Smooth muscle cell (in vitro differentiated cells): Measurements from ENCODE around the gene DGKZ. TPM values are rescaled to one million over a fixed set of nuclear protein-coding genes. Genes with fewer than 3 reads are reported as not detected.
A peak's percentile ranks its signal among the peaks of the same experiment; 100 is the strongest.
"Not testable (repeated sequence)": the region's sequence is repeated elsewhere in the genome, so short reads cannot be mapped to it uniquely, and the experiment has no call there.

Experiments
- DNase-seq: peaks from one replicate; lab custom pipeline; 2025; ENCODE audit not compliant: unreplicated experiment; lab: John Stamatoyannopoulos, UW
- H2AFZ ChIP-seq: fragments of 200-600 bp; sonication (generic); 2 replicates; pipeline ENCODE4 v1.6.0; 2016; ENCODE audit warnings: antibody characterized with exemption, low read depth, mild to moderate bottlenecking
- H3F3A ChIP-seq: fragments of 200-600 bp; sonication (generic); 2 replicates; pipeline ENCODE4 v1.6.0; 2017; ENCODE audit warnings: antibody characterized with exemption, low read depth
- H3K27ac ChIP-seq: fragments of 200-600 bp; sonication (generic); 2 replicates; pipeline ENCODE4 v1.5.1; 2016; ENCODE audit warnings: low read depth, mild to moderate bottlenecking
- H3K27me3 ChIP-seq: fragments of 200-600 bp; sonication (generic); 2 replicates; pipeline ENCODE4 v1.6.1; 2016; ENCODE audit warnings: low read depth, mild to moderate bottlenecking
- H3K36me3 ChIP-seq: fragments of 200-600 bp; sonication (generic); 2 replicates; pipeline ENCODE4 v1.5.1; 2016; ENCODE audit warnings: low read depth
- H3K4me1 ChIP-seq: fragments of 200-600 bp; sonication (generic); 2 replicates; pipeline ENCODE4 v1.5.1; 2016; ENCODE audit warnings: low read depth
- H3K4me2 ChIP-seq: fragments of 200-600 bp; sonication (generic); 2 replicates; pipeline ENCODE4 v1.6.0; 2016; ENCODE audit warnings: mild to moderate bottlenecking
- H3K4me3 ChIP-seq: fragments of 200-600 bp; sonication (generic); 2 replicates; pipeline ENCODE4 v1.5.1; 2016; ENCODE audit warnings: mild to moderate bottlenecking
- H3K79me2 ChIP-seq: fragments of 200-600 bp; sonication (generic); 2 replicates; pipeline ENCODE4 v1.6.0; 2016; ENCODE audit warnings: low read depth, mild to moderate bottlenecking
- H3K9ac ChIP-seq: fragments of 200-600 bp; sonication (generic); 2 replicates; pipeline ENCODE4 v1.6.0; 2016; ENCODE audit warnings: low read depth
- H3K9me3 ChIP-seq: fragments of 200-600 bp; sonication (generic); replicated peaks from 2 replicates; pipeline ENCODE4 v1.5.1; 2016; ENCODE audit warnings: low read depth
- H4K20me1 ChIP-seq: fragments of 200-600 bp; sonication (generic); 2 replicates; pipeline ENCODE4 v1.6.0; 2016; ENCODE audit warnings: low read depth
- WGBS: methylation state at CpG from one replicate; pipeline ENCODE4 v1.1.7; 2016; ENCODE audit warnings: low lambda C conversion rate; 5-methylcytosine and 5-hydroxymethylcytosine counted together
- polyA plus RNA-seq: library from polyadenylated mRNA; unstranded; fragments of >200 nt; fragmentation: Nextera tagmentation; extraction: Ambion mirVana; gene quantifications from 2 replicates; pipeline ENCODE4 v1.2.1, GENCODE V29; 2016
- total RNA-seq: library from RNA; depleted of rRNA; stranded (reverse); fragments of >200 nt; gene quantifications from 2 replicates; pipeline ENCODE4 v1.2.3, GENCODE V29; 2014
- TF ChIP-seq, protein P1 (sequence below): fragments of 200-600 bp; sonication (generic); IDR thresholded peaks from 2 replicates; pipeline ENCODE4 v1.5.1; 2017; ENCODE audit warnings: borderline replicate concordance, mild to moderate bottlenecking, antibody characterized with exemption; ENCODE audit not compliant: insufficient read depth, poor library complexity, severe bottlenecking

The DGKZ gene
- total and polyA plus RNA-seq, 2 experiments from 2014 or later, result 30.7 to 42.1 TPM

DNA sequence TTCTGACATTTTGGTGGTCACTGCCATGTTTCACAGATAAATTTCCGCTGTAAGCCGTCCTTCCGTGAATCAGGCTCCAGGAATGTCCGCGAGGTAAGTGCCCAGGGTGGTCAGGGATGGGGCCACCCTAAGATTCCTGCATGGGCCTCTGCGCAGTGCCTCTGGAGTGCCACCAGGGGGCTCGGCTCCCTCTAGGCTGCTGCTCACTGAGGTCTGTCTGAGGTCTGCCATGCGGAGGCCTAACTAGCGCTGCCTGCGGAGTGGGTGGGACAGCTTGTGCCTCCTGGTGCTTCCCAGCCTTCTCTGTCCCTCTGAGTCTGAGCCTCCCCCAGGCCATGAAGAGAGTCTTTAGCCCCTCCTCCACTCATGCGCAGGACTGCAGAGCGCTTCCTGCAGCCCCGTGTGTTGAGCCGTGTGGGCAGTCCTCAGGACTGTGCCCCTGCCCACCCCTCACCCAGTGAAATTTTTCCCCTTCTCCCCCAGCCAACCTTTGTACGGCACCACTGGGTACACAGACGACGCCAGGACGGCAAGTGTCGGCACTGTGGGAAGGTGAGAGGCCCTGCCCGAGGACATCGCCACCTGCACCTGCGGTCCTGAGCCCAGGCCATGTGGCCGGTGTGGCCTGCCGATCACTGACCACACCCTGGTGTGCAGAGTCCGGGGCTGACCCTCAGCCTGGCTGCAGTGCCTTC, 22.3 kb downstream of the DGKZ start:
- Histone ChIP-seq H3K4me3 (no peak overlapping the region), H3K9ac (no peak overlapping the region), H3F3A (no peaks in the 10 kb centered on the region), H3K79me2 (no peaks in the 10 kb centered on the region), H3K36me3 (no peaks in the 10 kb centered on the region), H2AFZ (no peak overlapping the region), H3K4me1 (peaks cover 3% of the 10 kb centered on the region), H3K27me3 (no peaks in the 10 kb centered on the region), H3K9me3 (no peaks in the 10 kb centered on the region), H3K27ac (no peak overlapping the region), H3K4me2 (no peak overlapping the region), H4K20me1 (peaks cover 41% of the 10 kb centered on the region)
- DNase-seq, result no peak
- WGBS, result 59% methylated on average over 23 of the region's 25 CpGs
- TF ChIP-seq, protein P1, sequence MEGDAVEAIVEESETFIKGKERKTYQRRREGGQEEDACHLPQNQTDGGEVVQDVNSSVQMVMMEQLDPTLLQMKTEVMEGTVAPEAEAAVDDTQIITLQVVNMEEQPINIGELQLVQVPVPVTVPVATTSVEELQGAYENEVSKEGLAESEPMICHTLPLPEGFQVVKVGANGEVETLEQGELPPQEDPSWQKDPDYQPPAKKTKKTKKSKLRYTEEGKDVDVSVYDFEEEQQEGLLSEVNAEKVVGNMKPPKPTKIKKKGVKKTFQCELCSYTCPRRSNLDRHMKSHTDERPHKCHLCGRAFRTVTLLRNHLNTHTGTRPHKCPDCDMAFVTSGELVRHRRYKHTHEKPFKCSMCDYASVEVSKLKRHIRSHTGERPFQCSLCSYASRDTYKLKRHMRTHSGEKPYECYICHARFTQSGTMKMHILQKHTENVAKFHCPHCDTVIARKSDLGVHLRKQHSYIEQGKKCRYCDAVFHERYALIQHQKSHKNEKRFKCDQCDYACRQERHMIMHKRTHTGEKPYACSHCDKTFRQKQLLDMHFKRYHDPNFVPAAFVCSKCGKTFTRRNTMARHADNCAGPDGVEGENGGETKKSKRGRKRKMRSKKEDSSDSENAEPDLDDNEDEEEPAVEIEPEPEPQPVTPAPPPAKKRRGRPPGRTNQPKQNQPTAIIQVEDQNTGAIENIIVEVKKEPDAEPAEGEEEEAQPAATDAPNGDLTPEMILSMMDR, result peak; percentile 79

DNA sequence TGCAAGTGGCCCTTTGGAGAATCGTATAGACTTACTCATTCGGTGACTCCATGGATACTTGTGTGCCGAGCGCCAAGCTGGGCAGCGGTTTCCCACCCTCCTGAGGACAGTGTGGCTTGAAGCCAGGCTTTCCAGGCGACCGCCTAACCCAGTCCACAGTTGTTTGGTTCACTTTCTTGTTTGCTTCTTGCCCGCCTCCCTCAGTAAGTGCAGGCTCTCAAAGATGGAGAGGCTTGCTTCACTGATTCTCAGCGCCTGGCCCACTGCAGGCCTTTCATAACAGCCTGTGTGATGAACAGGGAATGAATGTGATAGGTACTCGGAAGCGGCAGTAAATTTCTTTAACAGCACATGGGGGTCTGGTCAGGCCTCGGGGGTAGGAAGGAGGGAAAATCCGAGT, 23.0 kb downstream of the DGKZ start:
- no peak overlapping the region for H3K27ac ChIP-seq
- no peaks in the 10 kb centered on the region for H3K36me3 ChIP-seq
- WGBS, result 94% methylated on average over 13 of the region's 13 CpGs
- H4K20me1 ChIP-seq, result peaks cover 35% of the 10 kb centered on the region
- no peaks in the 10 kb centered on the region for H3K9me3 ChIP-seq
- no peaks in the 10 kb centered on the region for H3F3A ChIP-seq
- no peak overlapping the region for H2AFZ ChIP-seq
- H3K4me1 ChIP-seq, result peaks cover 3% of the 10 kb centered on the region
- DNase-seq, result no peak
- H3K4me2 ChIP-seq, result no peak overlapping the region
- no peaks in the 10 kb centered on the region for H3K79me2 ChIP-seq
- no peak overlapping the region for H3K9ac ChIP-seq
- TF ChIP-seq, protein P1, result no peak
- no peak overlapping the region for H3K4me3 ChIP-seq
- no peaks in the 10 kb centered on the region for H3K27me3 ChIP-seq

DNA sequence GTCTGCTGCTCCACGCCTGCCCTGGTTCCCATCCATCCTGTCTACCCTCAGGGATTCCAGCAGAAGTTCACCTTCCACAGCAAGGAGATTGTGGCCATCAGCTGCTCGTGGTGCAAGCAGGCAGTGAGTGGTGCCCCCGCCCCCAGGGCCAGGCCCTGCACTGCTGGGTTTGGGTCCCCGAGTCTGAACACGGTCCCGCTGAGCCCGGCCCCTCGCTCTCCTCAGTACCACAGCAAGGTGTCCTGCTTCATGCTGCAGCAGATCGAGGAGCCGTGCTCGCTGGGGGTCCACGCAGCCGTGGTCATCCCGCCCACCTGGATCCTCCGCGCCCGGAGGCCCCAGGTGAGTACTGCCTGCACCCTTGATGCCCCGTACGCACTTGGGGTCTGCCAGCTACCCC, 24.0 kb downstream of the DGKZ start:
- H3K4me3 ChIP-seq, H3F3A ChIP-seq, H3K9ac ChIP-seq, H2AFZ ChIP-seq, H3K4me1 ChIP-seq, H3K27ac ChIP-seq, H3K36me3 ChIP-seq, H3K4me2 ChIP-seq, H3K9me3 ChIP-seq, H3K27me3 ChIP-seq, H3K79me2 ChIP-seq, DNase-seq: not testable (repeated sequence)
- WGBS, result over 99% methylated on average over 16 of the region's 19 CpGs
- peaks cover 26% of the 10 kb centered on the region for H4K20me1 ChIP-seq

DNA sequence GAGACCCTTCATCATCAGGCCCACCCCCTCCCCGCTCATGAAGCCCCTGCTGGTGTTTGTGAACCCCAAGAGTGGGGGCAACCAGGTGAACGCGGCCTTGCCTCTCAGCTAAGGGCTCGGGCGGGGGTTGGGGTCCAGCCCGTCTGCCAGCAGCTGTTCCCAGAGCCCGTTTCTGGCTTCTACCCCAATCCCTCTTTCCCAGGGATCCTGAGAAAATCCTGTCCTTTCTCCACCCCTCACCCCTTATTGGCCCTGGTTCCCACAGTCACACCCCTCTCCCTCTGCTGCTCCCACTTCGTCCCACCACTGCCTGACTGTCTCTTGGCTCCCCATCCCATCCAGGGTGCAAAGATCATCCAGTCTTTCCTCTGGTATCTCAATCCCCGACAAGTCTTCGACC, 24.8 kb downstream of the DGKZ start:
- H3K9ac ChIP-seq, result no peak overlapping the region
- H3K4me1 ChIP-seq, result peaks cover 3% of the 10 kb centered on the region
- no peak overlapping the region for H3K27ac ChIP-seq
- no peak for DNase-seq
- no peaks in the 10 kb centered on the region for H3K36me3 ChIP-seq
- 100% methylated on average over 8 of the region's 10 CpGs for whole genome bisulfite sequencing
- no peaks in the 10 kb centered on the region for H3K9me3 ChIP-seq
- H3F3A ChIP-seq, result no peaks in the 10 kb centered on the region
- H3K27me3 ChIP-seq, result no peaks in the 10 kb centered on the region
- H3K4me2 ChIP-seq, result no peak overlapping the region
- no peak overlapping the region for H2AFZ ChIP-seq
- TF ChIP-seq, protein P1, result no peak
- peaks cover 19% of the 10 kb centered on the region for H4K20me1 ChIP-seq
- H3K79me2 ChIP-seq, result no peaks in the 10 kb centered on the region
- H3K4me3 ChIP-seq, result no peak overlapping the region

DNA sequence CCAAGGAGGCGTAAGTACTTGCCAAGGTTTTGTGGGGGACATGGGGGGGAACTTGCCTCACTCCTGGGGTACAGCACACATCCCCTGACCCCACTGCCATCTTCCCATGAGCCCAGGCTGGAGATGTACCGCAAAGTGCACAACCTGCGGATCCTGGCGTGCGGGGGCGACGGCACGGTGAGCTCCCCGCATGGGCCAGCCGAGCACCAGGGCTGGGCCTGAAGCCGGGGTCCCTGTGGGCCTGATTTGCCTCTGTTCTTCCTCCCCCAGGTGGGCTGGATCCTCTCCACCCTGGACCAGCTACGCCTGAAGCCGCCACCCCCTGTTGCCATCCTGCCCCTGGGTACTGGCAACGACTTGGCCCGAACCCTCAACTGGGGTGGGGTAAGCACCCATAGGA, 25.2 kb downstream of the DGKZ start:
- not testable (repeated sequence) for H3K4me2 ChIP-seq, H3K79me2 ChIP-seq, H3K4me3 ChIP-seq, H3K9ac ChIP-seq, DNase-seq, H3F3A ChIP-seq, H3K4me1 ChIP-seq, H3K27me3 ChIP-seq, H2AFZ ChIP-seq, H3K36me3 ChIP-seq, H3K9me3 ChIP-seq, H3K27ac ChIP-seq
- 99% methylated on average over 15 of the region's 15 CpGs for WGBS
- H4K20me1 ChIP-seq, result peaks cover 17% of the 10 kb centered on the region
